ENCODE measurements around the gene DNAH8.
A peak's percentile ranks its signal among the peaks of the same experiment; 100 is the strongest.

The DNAH8 gene

GRCh38 chr6:39061182-39061581 lies 346.1 kb downstream of the DNAH8 start:
- Mint-ChIP-seq H3K27me3 (peaks cover 24 to 35% of the 10 kb centered on the region in 2 donors), H3K36me3 (no peaks in the 10 kb centered on the region), H3K9me3 (no peaks in the 10 kb centered on the region), H3K4me3 (no peak overlapping the region), H3K4me1 (no peaks in the 10 kb centered on the region), H3K27ac (no peak overlapping the region)
- DNase-seq (no peak), ATAC-seq (replicated peaks) (no peak)

GRCh38 chr6:39061588-39061987 lies 346.5 kb downstream of the DNAH8 start:
- DNase-seq (no peak), ATAC-seq (replicated peaks) (no peak)
- Mint-ChIP-seq H3K27ac (no peak overlapping the region), H3K4me1 (no peaks in the 10 kb centered on the region), H3K27me3 (peaks cover 24 to 38% of the 10 kb centered on the region in 2 donors), H3K9me3 (no peaks in the 10 kb centered on the region), H3K4me3 (no peak overlapping the region), H3K36me3 (no peaks in the 10 kb centered on the region)

GRCh38 chr6:39062014-39062740 lies 347.1 kb downstream of the DNAH8 start:
- no peak for DNase-seq
- ATAC-seq (replicated peaks): no peak
- H3K27ac Mint-ChIP-seq: no peak overlapping the region
- peaks cover 24 to 38% of the 10 kb centered on the region in 2 donors for H3K27me3 Mint-ChIP-seq
- no peak overlapping the region for H3K4me3 Mint-ChIP-seq
- no peaks in the 10 kb centered on the region for H3K9me3 Mint-ChIP-seq
- no peaks in the 10 kb centered on the region for H3K36me3 Mint-ChIP-seq
- no peaks in the 10 kb centered on the region for H3K4me1 Mint-ChIP-seq

DNA sequence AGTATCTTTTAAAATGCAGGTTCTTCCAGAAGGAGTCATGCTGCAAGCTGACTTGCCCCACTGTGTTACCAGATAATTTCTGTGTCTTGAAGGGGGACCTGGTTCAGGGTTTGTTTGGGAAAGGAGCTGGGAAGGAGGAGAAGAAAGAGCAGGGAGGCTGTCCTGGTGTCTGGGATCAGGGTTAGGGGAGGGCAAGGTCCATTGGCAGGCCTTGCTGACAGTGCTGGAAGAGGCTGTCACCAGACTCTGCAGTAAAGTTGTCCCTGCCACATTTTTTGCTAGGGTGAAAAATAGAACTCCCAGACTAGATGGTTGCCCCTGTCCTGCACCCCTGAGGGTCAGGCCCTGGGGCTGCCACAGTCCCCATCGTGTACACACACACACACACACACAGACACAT lies 348.4 kb downstream of the DNAH8 start:
- ATAC-seq (replicated peaks) (no peak), DNase-seq (no peak)
- H3K4me3 Mint-ChIP-seq: no peak overlapping the region
- peaks cover 24 to 38% of the 10 kb centered on the region in 2 donors for H3K27me3 Mint-ChIP-seq
- H3K9me3 Mint-ChIP-seq: no peaks in the 10 kb centered on the region
- no peak overlapping the region for H3K27ac Mint-ChIP-seq
- no peaks in the 10 kb centered on the region for H3K4me1 Mint-ChIP-seq
- H3K36me3 Mint-ChIP-seq: no peaks in the 10 kb centered on the region

GRCh38 chr6:39065561-39065960 lies 350.4 kb downstream of the DNAH8 start:
- Mint-ChIP-seq H3K36me3 (no peaks in the 10 kb centered on the region), H3K27ac (no peak overlapping the region), H3K27me3 (peaks cover 16 to 27% of the 10 kb centered on the region in 2 donors), H3K4me1 (no peaks in the 10 kb centered on the region), H3K4me3 (no peak overlapping the region), H3K9me3 (no peaks in the 10 kb centered on the region)
- DNase-seq: no peak
- ATAC-seq (replicated peaks): no peak

GRCh38 chr6:39068391-39068790 lies 353.3 kb downstream of the DNAH8 start:
- H3K4me1 Mint-ChIP-seq: no peaks in the 10 kb centered on the region
- ATAC-seq (replicated peaks) (no peak), DNase-seq (no peak)
- H3K27ac Mint-ChIP-seq: no peak overlapping the region
- no peak overlapping the region for H3K4me3 Mint-ChIP-seq
- H3K9me3 Mint-ChIP-seq: no peaks in the 10 kb centered on the region
- H3K27me3 Mint-ChIP-seq: peaks cover 21 to 23% of the 10 kb centered on the region in 2 donors
- H3K36me3 Mint-ChIP-seq: no peaks in the 10 kb centered on the region

DNA sequence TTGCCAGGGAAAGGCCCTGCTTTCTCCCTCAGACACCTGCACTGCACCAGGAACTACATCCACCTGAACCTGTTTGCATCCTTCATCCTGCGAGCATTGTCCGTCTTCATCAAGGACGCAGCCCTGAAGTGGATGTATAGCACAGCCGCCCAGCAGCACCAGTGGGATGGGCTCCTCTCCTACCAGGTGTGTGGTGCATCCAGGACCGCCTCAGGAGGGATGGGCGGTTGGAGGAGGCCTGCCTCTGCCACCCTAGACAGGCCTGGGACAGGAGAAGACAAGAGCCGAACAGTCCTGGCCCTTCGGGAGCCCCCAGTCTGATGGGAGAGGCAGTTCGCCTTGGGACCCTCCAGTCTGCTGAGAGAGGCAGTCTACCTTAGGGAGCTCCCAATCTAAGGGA lies 357.7 kb downstream of the DNAH8 start:
- Mint-ChIP-seq H3K9me3 (no peaks in the 10 kb centered on the region), H3K4me3 (no peak overlapping the region), H3K36me3 (no peaks in the 10 kb centered on the region), H3K4me1 (peaks cover 0 to 2% of the 10 kb centered on the region in 2 donors), H3K27ac (no peak overlapping the region), H3K27me3 (peaks cover 21 to 23% of the 10 kb centered on the region in 2 donors)
- ATAC-seq (replicated peaks) (no peak), DNase-seq (no peak)

DNA sequence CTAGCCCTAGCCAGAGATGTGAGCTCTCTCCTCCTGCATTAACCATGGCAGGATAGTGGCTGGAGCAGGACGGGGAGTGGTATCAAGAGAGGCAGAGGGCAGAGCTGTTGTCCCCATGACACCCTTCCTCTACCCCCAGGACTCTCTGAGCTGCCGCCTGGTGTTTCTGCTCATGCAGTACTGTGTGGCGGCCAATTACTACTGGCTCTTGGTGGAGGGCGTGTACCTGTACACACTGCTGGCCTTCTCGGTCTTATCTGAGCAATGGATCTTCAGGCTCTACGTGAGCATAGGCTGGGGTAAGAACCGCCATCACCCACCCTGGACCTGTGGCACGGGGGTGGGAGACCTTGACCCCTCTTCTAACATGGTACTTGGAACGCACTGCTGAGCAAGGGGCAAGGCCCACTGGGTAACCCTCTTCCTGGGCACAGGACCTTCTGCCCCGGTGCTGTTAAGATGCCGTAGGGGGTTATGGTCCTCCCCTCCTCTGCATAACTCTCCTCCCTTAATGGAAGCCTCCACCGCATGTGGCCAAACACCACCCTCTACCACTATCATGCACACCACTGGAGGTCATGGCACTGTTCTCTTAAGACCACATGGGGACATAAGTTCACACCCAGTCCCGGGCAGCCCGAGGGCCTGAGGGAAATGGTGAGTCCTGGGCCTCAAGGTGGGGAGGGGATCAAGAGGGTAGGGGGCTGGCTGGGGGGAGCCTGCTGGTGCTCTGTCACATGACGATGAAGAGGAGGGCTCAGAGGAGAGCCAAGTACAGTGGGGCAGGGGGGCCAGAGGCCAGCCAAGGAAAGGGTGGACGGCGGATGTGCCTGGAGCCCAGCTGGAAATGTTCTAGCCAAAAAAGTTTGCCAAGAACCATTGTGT lies 358.6 kb downstream of the DNAH8 start:
- no peaks in the 10 kb centered on the region for H3K36me3 Mint-ChIP-seq
- H3K4me1 Mint-ChIP-seq: peaks cover 0 to 2% of the 10 kb centered on the region in 2 donors
- H3K4me3 Mint-ChIP-seq: no peak overlapping the region
- no peak for ATAC-seq (replicated peaks)
- no peak for DNase-seq
- no peak overlapping the region for H3K27ac Mint-ChIP-seq
- H3K9me3 Mint-ChIP-seq: no peaks in the 10 kb centered on the region
- peaks cover 23 to 28% of the 10 kb centered on the region in 2 donors for H3K27me3 Mint-ChIP-seq

GRCh38 chr6:39074486-39074885 lies 359.4 kb downstream of the DNAH8 start:
- peaks cover 23 to 31% of the 10 kb centered on the region in 2 donors for H3K27me3 Mint-ChIP-seq
- H3K4me1 Mint-ChIP-seq: peaks cover 0 to 2% of the 10 kb centered on the region in 2 donors
- no peaks in the 10 kb centered on the region for H3K9me3 Mint-ChIP-seq
- ATAC-seq (replicated peaks) (no peak), DNase-seq (no peak)
- no peak overlapping the region for H3K27ac Mint-ChIP-seq
- no peaks in the 10 kb centered on the region for H3K36me3 Mint-ChIP-seq
- H3K4me3 Mint-ChIP-seq: no peak overlapping the region

GRCh38 chr6:39075010-39075686 lies 360.0 kb downstream of the DNAH8 start:
- no peaks in the 10 kb centered on the region for H3K9me3 Mint-ChIP-seq
- no peak overlapping the region for H3K27ac Mint-ChIP-seq
- no peak for DNase-seq
- ATAC-seq (replicated peaks): no peak
- peaks cover 23 to 32% of the 10 kb centered on the region in 2 donors for H3K27me3 Mint-ChIP-seq
- no peaks in the 10 kb centered on the region for H3K36me3 Mint-ChIP-seq
- H3K4me1 Mint-ChIP-seq: peaks cover 0 to 2% of the 10 kb centered on the region in 2 donors
- no peak overlapping the region for H3K4me3 Mint-ChIP-seq

GRCh38 chr6:39075807-39076622 lies 360.9 kb downstream of the DNAH8 start:
- Mint-ChIP-seq H3K27me3 (peaks cover 23 to 32% of the 10 kb centered on the region in 2 donors), H3K27ac (no peak overlapping the region), H3K36me3 (no peaks in the 10 kb centered on the region), H3K4me3 (no peak overlapping the region), H3K4me1 (peaks cover 0 to 2% of the 10 kb centered on the region in 2 donors), H3K9me3 (no peaks in the 10 kb centered on the region)
- ATAC-seq (replicated peaks) (no peak), DNase-seq (no peak)

GRCh38 chr6:39076623-39077535 lies 361.8 kb downstream of the DNAH8 start:
- no peaks in the 10 kb centered on the region for H3K9me3 Mint-ChIP-seq
- no peaks in the 10 kb centered on the region for H3K36me3 Mint-ChIP-seq
- peak in 1 of 2 donors; percentile 45 for ATAC-seq (replicated peaks)
- no peak overlapping the region for H3K27ac Mint-ChIP-seq
- no peak overlapping the region for H3K4me3 Mint-ChIP-seq
- H3K4me1 Mint-ChIP-seq: peaks cover 0 to 2% of the 10 kb centered on the region in 2 donors
- DNase-seq: no peak
- peaks cover 23 to 28% of the 10 kb centered on the region in 2 donors for H3K27me3 Mint-ChIP-seq

Data from stimulated activated naive B cell treated with anti-CD40 and anti-IgM and Interleukin-4, amounts not matched to agents 10 μg/mL and 1 μg/mL and 100 μg/mL, for 72 hours (primary cell).